Measurements from ENCODE around the gene NCBP2.
A peak's percentile ranks its signal among the peaks of the same experiment; 100 is the strongest.

NCBP2 gene

GRCh38 chr3:196989721-196990262 is 47.5 kb upstream of the NCBP2 start:
- Histone ChIP-seq H4K20me1 (ENCODE audit: insufficient read depth, low read length) (no peaks in the 10 kb centered on the region), H3K27ac (ENCODE audit: low read length) (no peak overlapping the region), H3K4me3 (ENCODE audit: low read depth in 1 of 2, low read length in 2 of 2) (no peak overlapping the region), H3K9me3 (ENCODE audit: insufficient read depth, low read length, severe bottlenecking) (no peaks in the 10 kb centered on the region), H2AFZ (ENCODE audit: low read depth, low read length) (no peak overlapping the region), H3K79me2 (ENCODE audit: insufficient read depth, low read length) (no peaks in the 10 kb centered on the region), H3K36me3 (ENCODE audit: insufficient read depth, low read length) (no peaks in the 10 kb centered on the region), H3K4me1 (ENCODE audit: insufficient read depth, low read length) (no peaks in the 10 kb centered on the region), H3K4me2 (ENCODE audit: insufficient read depth, low read length) (no peak overlapping the region), H3K9ac (ENCODE audit: low read depth, low read length) (no peak overlapping the region), H3K27me3 (ENCODE audit: insufficient read depth, low read length, poor library complexity) (no peaks in the 10 kb centered on the region)
- TF ChIP-seq CTCF (IDR thresholded peaks at IDR 0.05; ENCODE audit: borderline replicate concordance, extremely low read depth, low read length, poor library complexity, severe bottlenecking), result no peak
- no peak for TF ChIP-seq EZH2 (IDR thresholded peaks at IDR 0.05; ENCODE audit: borderline replicate concordance, low read depth, low read length, severe bottlenecking)
- ATAC-seq (ENCODE audit: insufficient read depth, low read depth), result no peak
- DNase-seq, result no peak

DNA sequence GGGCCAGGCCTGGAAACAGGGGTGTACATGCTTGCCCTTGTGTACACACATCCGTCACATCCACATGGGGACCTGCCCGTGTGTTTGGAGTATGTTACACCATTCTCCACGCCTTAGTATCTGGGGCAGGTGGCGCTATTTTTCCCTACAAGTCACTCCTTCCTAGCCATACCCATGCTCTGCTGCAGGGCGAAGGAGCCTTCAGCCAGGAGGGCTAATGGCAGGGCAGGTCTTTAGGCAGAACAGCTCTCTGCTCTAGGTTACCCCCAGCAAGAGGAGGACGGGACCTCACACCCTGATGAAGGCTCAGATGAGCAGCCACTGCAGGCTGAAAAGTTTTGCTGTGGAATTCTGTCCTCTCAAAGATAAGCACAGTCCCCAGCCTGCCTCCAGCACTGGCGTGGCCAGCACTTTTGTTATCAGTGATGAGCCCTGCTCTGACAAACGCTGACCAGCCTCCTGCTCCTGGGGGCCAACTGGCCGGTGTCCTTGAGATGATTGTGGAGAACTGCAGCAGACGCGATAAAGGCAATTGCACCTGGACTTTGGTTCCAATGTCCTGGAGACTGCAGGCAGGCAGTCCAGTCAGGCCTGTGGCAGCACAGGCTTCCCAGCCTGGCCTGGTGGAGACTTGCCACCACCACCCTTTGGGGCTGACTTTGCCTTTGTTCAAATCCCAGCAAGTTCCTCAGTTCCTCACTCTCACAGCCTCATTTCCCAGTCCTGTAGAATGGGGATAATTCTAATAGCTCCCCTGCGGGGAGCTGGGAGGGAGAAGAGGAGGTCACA is 46.1 kb upstream of the NCBP2 start:
- Histone ChIP-seq H3K4me1 (ENCODE audit: insufficient read depth, low read length) (no peaks in the 10 kb centered on the region), H3K4me3 (ENCODE audit: low read depth in 1 of 2, low read length in 2 of 2) (no peak overlapping the region), H3K4me2 (ENCODE audit: insufficient read depth, low read length) (no peak overlapping the region), H3K9ac (ENCODE audit: low read depth, low read length) (no peak overlapping the region), H3K9me3 (ENCODE audit: insufficient read depth, low read length, severe bottlenecking) (peaks cover 2% of the 10 kb centered on the region), H3K79me2 (ENCODE audit: insufficient read depth, low read length) (no peaks in the 10 kb centered on the region), H3K36me3 (ENCODE audit: insufficient read depth, low read length) (no peaks in the 10 kb centered on the region), H3K27me3 (ENCODE audit: insufficient read depth, low read length, poor library complexity) (no peaks in the 10 kb centered on the region), H4K20me1 (ENCODE audit: insufficient read depth, low read length) (no peaks in the 10 kb centered on the region), H2AFZ (ENCODE audit: low read depth, low read length) (no peak overlapping the region), H3K27ac (ENCODE audit: low read length) (no peak overlapping the region)
- DNase-seq (no peak), ATAC-seq (ENCODE audit: insufficient read depth, low read depth) (peak; percentile 49; the same call in 2 of the 3 replicates)
- TF ChIP-seq CTCF (IDR thresholded peaks at IDR 0.05; ENCODE audit: borderline replicate concordance, extremely low read depth, low read length, poor library complexity, severe bottlenecking), result peak; percentile 22
- no peak for TF ChIP-seq EZH2 (IDR thresholded peaks at IDR 0.05; ENCODE audit: borderline replicate concordance, low read depth, low read length, severe bottlenecking)

GRCh38 chr3:196987022-196987421 is 44.7 kb upstream of the NCBP2 start:
- no peak for TF ChIP-seq EZH2 (IDR thresholded peaks at IDR 0.05; ENCODE audit: borderline replicate concordance, low read depth, low read length, severe bottlenecking)
- no peak for TF ChIP-seq CTCF (IDR thresholded peaks at IDR 0.05; ENCODE audit: borderline replicate concordance, extremely low read depth, low read length, poor library complexity, severe bottlenecking)
- Histone ChIP-seq H4K20me1 (ENCODE audit: insufficient read depth, low read length) (no peaks in the 10 kb centered on the region), H3K4me3 (ENCODE audit: low read depth in 1 of 2, low read length in 2 of 2) (no peak overlapping the region), H3K9ac (ENCODE audit: low read depth, low read length) (no peak overlapping the region), H3K9me3 (ENCODE audit: insufficient read depth, low read length, severe bottlenecking) (peaks cover 7% of the 10 kb centered on the region), H3K27ac (ENCODE audit: low read length) (no peak overlapping the region), H2AFZ (ENCODE audit: low read depth, low read length) (no peak overlapping the region), H3K4me2 (ENCODE audit: insufficient read depth, low read length) (no peak overlapping the region), H3K79me2 (ENCODE audit: insufficient read depth, low read length) (no peaks in the 10 kb centered on the region), H3K4me1 (ENCODE audit: insufficient read depth, low read length) (no peaks in the 10 kb centered on the region), H3K36me3 (ENCODE audit: insufficient read depth, low read length) (no peaks in the 10 kb centered on the region), H3K27me3 (ENCODE audit: insufficient read depth, low read length, poor library complexity) (no peaks in the 10 kb centered on the region)
- DNase-seq, result no peak
- no peak for ATAC-seq (ENCODE audit: insufficient read depth, low read depth)
